HG03571 (cell line): ENCODE results near the gene ANXA4.
"Not testable (repeated sequence)": the region's sequence is repeated elsewhere in the genome, so short reads cannot be mapped to it uniquely, and the experiment has no call there.

Experiments
- ATAC-seq: cut with Tn5 transposase; IDR thresholded peaks from one replicate; pipeline ENCODE4 v1.9.1; 2021; ENCODE audit not compliant: unreplicated experiment

ANXA4 gene

DNA sequence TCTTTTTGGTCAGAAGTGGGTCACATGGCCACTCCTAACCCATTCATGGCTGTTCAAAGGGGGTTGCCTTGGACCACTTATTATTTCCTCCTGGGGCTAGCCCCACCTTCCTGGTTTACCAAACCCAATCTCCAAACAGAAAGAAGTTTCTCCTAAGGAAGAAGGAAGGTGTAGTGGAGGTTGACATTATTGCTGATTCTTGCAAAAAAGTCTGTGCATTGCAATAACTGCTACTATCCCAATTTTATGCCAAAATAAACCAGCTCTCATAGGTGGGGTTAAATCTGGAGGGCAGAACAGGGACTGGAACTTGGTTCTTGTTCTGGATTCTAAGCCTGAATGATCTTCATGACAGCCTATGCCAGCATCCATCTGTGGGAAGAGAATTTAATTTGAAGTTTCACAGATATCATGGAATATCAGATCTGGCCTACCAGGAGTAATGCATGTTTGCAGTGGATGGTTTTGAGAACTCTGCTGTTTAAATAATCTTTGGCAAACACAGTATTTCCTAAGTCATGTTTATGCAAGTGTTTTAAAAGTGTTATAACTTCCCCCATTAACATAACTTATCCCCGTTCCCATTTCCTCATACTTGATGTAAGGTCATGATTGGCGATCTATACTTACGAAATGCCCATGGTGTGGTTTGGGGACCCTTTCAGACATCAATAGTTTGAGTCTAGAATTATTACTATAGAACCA lies 11.9 kb downstream of the ANXA4 start:
- ATAC-seq = no peak

DNA sequence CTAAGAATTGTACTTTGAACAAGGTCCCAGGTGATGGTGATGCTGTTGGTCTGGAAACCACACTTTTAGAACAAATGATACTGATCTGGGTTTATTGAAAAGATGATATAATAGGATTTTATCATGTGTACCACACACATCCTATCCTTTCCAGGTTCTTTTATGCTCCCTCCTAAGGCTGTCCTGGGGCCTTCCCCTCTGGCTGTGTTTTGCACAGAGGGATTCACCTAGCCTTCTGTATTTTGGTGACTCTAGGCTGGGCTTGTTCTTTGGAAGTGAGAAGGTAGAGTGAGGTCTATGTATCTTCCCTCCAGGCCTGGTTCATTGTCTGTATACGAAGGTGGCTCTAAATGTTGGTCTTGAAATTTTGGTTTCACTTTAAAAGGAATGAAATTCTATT lies 12.7 kb downstream of the ANXA4 start:
- ATAC-seq = no peak

DNA sequence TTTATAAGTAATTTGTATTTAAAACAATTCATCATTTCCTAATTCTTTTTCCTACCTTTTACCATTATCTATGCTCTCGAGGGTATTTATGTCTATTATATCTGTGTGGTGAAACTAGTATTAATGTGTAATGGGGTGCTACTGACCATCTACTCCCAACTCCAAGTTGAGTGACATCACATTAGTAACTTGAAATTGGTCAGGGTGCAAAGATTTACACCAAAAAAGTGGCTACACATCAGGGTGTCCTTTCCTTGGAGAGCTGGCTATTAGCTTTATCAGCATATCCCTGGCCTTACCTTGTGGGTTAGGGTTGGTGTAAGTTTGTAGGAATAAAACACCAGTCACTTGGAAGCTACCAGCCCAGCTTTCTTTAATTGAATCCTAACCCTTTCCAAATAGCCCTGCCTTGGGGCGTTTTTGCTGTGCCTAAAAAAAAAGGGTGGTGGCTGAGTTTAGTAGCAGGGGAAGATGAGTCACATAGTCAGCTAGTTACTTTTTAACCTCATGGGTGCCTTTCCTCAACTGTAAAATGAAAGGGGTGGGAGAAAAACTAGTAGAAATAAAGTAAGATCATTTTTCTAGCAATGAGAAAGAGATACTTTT lies 14.0 kb downstream of the ANXA4 start:
- no peak for ATAC-seq

DNA sequence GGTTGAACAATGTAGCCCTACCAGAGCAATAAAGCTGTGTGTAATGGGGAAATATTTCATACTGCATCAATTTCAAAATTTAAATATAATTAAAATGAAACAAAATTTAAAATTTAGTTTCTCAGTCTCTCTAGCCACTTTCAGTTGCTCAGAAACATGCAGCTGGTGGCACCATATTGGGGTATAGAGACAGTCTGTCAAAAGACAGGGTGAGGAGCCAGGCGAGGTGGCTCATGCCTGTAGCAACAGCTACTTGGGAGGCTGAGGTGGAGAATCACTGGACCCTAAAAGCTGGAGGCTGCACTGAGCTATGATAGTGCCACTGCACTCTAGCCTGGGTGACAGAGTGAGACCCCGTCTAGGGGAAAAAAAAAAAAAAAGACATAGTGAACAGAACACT lies 20.1 kb downstream of the ANXA4 start:
- ATAC-seq = no peak

DNA sequence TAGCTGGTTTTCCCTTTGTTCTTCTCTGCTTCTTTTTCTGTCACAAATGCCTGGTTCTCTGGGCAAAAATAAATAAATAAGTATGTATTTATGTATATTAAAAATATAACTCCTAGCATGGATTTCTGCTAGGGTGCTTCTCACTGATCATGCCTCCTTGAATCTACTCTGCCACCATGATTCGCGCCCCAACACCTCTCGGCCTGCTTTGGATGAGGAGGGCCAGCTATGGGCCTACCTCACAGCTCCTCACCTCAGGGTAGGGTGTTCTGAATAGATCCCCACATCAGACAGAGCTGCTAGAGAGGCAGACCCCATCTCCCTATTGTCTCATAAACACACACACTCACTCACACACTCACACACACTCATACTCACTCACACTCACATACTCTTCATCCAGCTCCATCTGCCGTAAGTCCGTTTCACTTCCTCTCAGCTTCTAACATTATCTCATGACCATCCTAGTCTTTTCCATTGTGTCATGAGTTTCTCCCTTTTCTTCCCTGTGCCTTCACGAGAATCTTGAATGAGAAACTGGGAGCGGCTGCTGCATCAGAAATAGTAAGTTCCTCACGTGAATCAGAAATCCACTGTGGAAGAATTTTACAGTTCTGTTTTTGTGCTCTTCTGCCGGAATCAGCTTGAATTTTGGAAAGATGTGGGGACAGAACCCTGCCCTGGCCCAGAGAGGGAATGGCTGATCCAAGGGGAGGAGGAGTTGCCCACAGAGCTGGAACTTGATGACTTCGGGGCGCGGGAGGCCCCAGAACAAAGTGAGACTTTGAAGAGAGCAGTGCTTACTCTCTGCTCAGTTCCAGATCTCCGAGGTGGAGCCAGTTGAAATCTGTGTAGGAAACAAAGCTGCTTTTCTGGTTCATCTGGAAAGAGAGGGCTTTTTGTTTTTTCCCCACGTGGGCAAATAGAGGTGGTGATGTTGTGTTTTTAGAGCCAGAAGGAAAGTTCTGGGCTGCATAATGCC lies 20.9 kb downstream of the ANXA4 start:
- no peak for ATAC-seq

DNA sequence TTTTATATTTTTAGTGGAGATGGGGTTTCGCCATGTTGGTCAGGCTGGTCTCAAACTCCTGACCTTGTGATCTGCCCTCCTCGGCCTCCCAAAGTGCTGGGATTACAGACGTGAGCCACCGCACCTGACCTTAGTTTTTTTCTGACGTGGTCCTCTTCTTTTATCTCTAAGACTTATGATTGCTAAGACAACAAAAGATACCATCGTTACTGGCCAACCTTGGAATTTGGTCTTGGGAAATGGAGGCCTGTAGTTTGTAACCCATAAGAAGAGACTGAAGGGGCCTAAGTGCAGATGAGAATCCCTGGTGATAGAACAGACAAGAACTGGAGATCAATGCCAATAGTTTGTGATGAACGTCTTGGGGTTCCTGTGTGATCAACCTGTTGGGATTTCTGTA lies 21.9 kb downstream of the ANXA4 start:
- ATAC-seq = not testable (repeated sequence)

DNA sequence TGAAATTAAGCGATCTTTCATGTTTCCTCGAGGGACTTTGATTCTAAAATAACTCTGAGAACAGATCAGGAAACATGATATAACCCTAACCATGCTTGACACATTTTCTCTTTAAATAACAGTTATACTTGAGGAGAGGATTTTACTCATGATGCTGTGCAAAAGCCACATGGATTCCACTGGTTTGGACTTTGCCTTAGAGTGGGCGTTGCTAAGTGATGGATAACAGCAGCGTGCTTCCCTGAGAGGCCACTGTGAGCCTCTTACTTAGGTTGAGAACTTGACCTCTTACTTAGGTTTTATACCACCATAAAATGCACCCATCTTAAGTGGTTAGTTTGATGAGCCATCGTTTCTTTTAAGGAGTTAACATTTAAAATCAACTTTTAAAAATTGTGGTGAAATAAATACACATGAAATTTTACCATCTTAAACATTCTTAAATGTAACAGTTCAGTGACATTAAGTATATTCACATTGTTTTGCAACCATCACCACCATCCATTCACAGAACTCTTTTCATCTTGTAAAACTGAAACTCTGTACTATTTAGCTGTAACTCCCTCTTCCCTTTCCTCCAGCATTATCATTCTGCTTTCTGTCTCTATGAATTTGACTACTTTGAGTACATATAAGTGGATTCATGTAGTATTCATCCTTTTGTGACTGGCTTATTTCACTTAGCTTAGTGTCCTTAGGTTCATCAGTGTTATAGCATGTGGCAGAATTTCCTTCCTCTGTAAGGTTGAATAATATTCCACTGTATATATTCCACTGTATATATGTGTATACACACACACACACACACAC lies 22.6 kb downstream of the ANXA4 start:
- no peak for ATAC-seq

DNA sequence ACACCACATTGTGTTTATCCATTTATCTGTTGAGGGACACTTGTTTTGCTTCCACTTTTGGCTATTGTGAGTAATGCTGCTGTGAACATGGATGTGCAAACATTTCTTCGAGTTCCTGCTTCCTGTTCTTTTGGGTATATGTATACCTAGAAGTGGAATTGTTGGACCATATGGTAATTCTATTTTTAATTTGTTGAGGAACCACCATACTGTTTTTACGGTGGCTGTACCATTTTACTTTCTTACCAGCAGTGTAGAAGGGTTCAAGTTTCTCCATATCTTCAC lies 23.1 kb downstream of the ANXA4 start:
- no peak for ATAC-seq

DNA sequence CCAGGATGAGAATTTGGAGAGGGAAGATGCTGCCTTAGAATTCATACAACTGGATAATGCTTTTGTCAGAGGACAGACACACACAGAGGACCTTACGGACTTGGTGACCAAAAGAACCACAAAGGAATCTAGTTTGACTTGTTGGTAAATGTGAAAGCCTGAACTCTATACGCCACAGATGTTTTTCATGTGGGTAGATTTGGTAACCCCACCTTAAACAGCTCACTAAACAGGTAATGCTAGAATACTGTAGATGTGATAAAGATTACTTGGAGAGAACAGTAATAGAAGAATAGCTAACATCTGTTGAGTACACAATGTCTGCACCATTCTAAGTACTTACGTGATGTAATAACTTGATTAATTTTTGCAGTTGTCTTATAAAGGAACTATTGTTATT lies 24.1 kb downstream of the ANXA4 start:
- ATAC-seq = no peak

DNA sequence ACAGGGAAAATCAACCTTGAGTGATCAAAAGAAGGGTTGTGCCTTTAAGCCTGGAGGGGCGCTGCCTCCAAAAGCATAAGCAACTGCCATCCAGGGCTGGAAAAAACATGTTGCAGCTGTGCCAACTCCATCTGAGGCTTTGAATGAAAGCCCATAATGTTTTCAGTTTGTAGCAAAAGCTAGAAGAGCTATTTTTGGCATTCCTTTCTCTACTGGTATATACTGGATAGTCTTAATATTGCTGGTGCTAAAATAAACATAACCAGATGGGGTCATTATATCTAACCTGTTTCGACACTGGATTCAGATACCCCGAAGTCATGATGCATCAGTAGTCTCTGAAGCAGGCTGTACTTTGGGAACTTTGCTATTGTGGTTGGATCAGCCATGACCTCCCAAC lies 25.1 kb downstream of the ANXA4 start:
- ATAC-seq = no peak

DNA sequence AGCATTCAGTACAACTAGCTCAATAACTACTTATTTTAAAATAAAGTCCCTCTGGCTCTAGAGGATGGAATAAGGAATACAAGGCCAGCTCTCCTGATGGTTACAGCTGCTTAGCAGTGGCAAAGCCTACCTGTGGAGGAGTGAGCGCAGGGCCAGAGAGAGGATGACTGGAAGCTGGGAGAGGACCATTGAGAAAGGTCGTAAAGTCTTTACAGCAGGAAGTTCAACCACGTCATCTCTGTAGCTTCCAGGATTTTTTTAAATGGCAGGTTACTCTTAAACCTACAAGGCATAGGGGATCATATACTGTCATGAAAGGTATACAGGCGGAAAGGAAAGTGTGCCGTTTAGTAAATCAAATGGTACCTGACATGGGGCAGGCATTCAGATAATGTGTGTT lies 26.3 kb downstream of the ANXA4 start:
- no peak for ATAC-seq

DNA sequence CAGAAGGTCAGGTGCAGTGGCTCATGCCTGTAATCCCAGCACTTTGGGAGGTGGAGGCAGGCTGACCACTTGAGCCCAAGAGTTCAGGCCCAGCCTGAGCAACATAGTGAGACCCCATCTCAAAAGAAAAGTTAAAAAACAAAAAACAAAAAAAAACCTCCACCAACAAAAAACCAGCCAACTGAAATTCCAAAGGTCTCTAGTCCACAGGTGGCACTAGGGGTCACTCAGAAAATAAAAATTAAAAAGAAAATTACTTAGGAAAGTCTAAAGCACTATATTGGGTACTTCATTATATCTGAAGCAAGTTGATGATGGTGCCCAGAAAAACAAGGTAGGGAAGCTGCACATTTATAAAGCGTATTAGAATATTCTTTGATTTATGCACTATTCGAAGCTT lies 26.9 kb downstream of the ANXA4 start:
- no peak for ATAC-seq

DNA sequence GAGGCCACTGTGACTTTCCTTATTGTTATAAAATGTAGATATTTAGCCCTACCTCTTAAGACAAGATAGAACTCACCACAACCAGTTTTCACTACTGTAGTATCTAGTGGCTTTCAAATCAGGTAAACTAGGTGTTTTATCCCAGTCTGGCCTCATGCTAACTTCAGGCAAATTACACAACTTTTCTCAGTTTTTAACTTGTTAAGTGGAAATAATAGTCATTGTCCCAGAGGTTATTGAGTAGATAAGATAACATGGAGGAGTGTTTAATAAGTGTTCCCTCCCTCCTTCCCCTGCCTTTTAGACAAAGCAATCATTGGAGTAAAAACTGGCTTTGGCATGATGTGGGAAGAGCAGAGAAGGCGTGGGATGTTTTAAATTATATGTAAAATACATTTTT lies 27.3 kb downstream of the ANXA4 start:
- no peak for ATAC-seq

DNA sequence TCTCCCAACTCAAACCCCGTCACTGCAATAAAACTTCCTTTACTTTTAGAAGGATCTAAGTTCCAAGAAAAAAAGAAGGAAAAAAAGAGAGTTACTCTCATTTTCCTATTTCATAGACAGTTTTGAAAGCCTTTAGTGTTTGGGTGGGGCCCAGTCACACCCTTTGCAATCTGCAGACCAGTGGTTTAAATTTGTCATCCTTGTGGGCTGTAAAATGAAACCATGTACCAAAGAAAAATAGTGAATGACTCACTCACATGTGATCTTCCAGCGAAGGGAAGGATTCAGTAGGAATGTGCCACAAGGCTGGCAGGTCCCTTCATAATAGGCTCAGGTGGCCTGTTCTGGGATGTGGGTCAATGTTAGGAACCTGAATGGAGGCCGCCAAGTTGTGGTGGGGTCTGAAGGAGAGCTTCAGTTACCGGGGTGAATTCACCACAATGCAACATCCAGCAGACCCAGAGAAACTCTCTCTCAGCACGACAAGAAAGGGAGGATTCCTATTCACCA lies 28.3 kb downstream of the ANXA4 start:
- no peak for ATAC-seq

DNA sequence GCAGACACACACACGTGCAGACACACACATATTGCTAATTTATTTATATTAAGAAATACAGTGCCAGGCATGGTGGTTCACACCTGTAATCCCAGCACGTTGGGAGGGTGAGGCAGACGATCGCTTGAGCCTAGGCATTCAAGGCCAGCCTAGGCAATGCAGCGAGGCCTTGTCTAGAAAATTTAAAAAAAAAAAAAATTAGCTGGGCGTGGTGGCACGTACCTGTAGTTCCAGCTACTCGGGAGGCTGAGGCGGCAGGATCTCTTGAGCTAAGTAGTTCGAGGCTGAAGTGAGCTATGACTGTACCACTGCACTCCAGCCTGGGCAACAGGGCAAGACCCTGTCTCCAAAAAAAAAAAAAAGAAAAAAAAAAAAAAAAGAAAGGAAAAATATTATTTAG lies 28.8 kb downstream of the ANXA4 start:
- no peak for ATAC-seq

DNA sequence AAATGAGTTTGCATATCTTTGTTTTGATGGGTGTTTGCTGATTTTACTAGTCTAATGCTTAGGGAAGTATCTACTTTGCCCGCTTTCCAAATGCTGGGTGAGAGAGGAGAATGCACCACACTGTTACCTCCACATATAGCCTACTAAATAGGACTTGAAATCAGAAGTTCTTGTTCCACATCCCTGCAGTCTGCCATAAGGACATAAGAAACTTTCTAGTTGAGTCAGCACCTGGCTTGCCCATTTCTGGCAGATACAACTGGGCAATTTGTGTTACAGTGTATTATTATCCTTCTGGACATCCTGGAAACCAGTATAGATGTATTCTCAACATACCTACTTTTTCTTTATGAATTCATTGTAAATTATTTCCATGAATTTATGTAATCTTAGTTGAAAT lies 29.5 kb downstream of the ANXA4 start:
- ATAC-seq = no peak

DNA sequence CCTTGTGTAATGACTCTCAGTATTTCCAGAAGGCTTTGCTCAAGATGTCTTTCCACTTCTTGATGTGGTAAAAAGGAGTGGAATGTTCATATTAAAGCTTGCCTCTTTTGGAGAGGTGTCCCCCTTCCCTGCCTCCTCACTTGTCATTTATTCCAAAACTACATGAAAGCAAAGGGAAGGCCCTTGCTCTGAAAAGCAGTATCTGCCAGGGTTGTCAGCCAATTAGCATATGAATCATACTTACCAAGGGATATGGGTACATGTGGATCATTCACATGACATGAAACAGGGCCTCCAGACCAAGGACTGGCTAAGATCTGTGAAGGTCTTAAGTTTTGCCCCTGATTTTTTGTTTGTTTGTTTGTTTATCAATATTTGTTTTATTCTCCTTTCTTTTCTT lies 31.3 kb downstream of the ANXA4 start:
- no peak for ATAC-seq

DNA sequence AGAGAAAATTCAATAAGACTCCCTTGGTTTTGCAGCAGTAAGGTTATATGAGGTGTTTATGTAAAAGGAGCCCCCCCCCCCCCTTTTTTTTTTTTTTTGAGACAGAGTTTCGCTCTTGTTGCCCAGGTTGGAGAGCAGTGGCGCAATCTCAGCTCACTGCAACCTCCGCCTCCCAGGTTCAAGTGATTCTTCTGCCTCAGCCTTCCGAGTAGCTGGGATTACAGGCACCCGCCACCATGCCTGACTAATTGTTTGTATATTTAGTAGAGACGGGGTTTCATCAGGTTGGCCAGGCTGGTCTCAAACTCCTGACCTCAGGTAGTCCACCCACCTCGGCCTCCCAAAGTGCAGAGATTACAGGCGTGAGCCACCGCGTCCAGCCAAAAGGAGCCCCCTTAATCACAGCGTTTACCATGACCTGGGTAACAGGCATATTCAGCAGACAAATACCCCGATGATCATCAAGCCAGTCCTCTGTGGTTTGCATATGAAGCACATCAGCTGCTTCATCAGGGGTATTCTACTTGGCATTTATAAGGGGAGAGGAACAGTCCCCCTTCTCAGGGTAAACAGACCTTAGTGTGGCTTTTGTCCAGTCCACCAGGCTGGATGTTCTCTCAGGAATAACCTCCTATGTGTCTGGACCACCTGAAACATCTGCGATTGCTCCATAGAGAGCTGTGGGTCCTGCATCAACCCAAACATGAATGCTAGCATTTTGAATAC lies 32.5 kb downstream of the ANXA4 start:
- not testable (repeated sequence) for ATAC-seq

DNA sequence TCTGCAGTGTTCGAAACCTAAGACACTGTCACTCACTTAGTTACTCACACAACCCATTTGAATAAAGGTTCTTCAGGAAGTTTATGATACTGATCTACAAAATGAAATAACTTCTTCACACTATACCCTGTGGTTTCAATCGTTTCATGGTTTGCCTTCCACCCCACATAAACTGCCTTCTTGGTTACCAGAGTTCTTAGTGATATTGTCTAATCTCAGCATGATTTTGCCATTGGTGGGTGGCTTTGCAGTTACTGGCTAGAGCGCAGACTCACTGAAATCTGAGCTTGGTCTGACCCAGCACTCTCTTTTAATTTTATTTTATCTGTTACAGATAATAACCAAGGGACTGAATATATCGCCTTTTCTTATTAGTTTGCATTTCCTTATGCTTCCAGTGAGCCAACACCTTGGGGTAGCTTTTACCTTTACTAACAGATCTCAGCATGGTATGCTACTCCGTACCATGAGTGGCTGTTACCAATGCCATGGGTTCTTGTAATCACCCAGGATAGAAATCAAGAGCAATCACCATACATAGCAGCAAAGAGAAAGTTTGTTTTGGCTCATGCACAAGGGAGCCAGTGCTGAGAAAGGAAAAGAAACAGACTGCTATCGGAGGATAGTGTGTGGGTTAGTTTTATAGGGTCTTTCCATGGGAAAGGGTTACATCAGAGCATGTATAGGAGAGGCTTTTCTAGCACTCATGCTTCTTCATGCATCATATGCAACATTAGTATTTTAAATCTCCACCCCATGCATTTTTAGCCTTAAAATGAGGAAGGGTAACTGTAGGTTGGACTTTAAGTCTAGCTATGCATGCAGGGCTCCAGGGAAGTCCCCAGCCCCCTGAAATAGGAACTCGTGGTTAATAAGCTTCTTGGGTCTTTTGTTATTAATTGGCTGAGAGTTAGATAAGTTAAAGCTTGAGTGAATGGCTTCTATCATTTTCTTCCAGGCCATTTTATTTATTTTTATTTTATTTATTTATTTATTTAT lies 33.3 kb downstream of the ANXA4 start:
- ATAC-seq = no peak
